ENCODE measurements around the gene FGF1. TPM values are rescaled to one million over a fixed set of nuclear protein-coding genes. Genes with fewer than 3 reads are reported as not detected.

Gene FGF1
- polyA plus RNA-seq, 3 donors = 24.2 to 28.8 (median 28.3) TPM

DNA sequence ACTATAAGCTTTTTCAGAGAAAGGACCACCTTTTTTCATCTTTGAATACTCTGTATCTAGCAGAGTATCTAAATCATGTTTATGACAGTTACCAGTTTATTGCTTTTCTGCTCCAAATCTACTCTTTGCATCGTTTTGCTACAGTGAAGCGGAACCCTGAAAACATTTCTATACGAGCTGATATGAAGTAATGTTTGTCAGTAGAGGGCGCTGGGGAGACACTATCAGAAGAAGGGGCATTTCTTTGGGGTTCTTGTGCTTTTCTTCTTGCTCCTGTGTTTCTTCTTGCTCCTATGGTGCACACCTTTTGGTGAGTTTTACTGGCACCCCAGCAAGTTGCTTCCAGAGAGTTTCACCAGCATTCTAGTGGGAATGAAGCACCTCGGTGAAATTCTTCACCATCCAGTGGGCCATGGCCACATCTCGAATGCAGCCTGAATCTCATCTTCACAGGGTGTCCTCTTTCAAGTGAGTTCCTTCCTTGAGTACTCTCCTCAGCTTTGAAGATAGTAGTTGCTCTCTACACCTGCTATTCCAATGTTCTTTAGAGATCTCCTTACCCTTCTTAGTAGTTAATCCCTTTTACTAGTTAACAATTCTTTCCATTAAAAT lies 98.4 kb downstream of the FGF1 start:
- DNase-seq (ENCODE audit: low read depth in 3 of 3, low spot score in 2 of 3) = no peak

DNA sequence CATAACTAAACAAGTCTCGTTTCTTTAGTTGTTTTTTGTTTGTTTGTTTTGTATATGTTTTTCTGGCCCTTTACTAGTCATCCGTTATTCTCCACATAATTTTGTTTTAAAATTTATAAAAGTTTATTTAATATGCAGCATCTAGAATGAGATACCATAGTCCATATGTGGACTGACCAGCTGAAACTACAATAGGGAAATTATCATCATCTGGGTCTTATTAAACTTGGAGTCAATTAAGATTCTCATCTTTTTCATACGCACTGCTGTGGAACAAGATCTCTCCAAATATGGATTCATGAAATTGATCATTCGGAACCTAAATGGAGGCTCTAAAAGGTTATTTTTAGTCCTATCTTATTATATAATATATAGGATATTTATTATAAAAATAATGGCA lies 99.3 kb downstream of the FGF1 start:
- no peak for DNase-seq (ENCODE audit: low read depth in 3 of 3, low spot score in 2 of 3)

DNA sequence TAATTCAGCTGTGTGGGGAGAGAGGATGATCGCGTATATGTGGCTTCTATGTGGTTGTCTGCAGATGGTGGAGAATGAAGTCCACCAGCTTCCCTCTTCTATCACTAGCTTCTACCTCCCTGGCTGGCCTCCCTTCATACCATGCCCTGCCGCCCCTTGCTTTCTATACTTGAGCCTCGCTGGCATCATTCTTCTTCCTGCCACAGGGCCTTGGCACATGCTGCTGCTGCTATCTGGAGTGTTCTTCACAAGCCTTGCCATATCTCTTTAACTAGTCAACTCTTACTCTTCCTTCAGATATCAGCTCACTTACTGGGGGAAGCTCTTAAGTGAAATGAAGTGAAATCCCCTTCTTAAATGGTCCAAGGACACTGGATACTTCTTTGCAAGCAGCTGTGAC lies 100.4 kb downstream of the FGF1 start:
- DNase-seq (ENCODE audit: low read depth in 3 of 3, low spot score in 2 of 3) = no peak

DNA sequence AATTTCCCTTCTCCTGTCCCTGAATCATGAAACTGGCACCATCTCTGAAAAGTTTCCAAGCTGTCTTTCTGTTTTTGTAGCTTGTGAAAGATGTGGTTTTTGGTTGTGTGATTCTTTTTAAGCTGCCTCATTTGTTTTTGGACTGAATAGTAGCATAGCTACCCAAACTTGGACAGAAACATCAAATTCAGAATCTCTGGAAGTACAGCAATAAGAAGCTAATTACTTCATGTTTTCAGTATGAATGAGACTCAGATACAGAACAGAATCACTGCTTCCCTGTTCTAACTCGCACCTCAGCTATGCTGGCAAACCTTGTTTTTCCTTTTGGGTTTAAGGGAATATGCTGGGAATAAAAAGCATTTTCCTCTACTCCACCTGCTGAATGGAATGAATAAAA lies 101.0 kb downstream of the FGF1 start:
- no peak for DNase-seq (ENCODE audit: low read depth in 3 of 3, low spot score in 2 of 3)

DNA sequence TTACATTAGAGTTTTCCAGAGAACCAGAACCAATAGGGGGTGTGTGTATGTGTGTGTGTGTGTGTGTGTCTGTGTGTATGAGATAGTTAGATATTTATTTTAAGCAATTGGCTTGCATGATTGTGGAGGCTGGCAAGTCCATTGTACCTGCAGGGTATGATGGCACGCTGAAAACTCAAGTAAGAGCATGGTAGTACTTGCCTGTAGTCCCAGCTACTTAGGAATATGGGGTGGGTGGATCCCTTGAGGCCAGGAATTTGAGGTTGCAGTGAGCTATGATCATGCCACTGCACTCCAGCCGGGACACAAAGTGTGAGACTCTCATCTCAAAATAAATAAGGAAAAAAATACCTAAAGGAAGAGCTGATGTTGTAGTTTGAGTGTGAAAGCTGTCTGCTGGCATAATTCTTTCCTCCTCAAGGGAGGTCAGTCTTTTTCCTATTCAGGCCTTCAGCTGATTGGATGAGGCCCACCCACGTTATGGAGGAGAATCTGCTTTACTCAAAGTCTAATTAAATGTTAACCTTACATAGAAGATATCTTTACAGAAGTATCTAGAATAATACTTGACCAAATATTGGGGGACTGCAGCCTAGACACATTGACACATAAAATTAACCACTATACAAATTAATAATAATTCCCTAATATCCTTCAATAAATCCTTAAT lies 107.6 kb downstream of the FGF1 start:
- DNase-seq (ENCODE audit: low read depth in 3 of 3, low spot score in 2 of 3) = no peak

- DNase-seq (ENCODE audit: low read depth in 3 of 3, low spot score in 2 of 3) = no peak
Measured at GRCh38 chr5:142576804-142577203, 109.1 kb downstream of the FGF1 start.

GRCh38 chr5:142576303-142576702 lies 109.6 kb downstream of the FGF1 start:
- DNase-seq (ENCODE audit: low read depth in 3 of 3, low spot score in 2 of 3) = no peak

GRCh38 chr5:142572006-142572405 lies 113.9 kb downstream of the FGF1 start:
- no peak for DNase-seq (ENCODE audit: low read depth in 3 of 3, low spot score in 2 of 3)

DNA sequence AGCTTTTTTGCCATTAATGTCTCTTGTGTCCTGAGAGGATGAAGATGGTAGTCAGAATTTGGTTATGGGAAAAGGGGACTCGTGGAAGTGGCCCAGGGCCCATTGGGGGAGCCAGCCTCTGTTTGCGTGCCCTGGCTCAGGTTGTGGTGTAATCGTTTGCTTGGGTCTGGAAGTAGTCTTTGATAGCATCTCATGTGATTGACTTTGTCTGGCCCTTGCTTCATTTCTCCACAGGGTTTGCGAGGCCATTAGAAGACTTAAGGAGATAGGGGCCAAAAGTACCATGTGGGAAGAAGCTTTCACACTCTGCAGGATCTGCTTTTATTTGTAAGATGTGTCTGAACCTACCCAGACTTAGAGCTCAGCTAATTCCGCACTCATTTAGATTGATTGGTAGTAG lies 114.5 kb downstream of the FGF1 start:
- DNase-seq (ENCODE audit: low read depth in 3 of 3, low spot score in 2 of 3) = no peak

DNA sequence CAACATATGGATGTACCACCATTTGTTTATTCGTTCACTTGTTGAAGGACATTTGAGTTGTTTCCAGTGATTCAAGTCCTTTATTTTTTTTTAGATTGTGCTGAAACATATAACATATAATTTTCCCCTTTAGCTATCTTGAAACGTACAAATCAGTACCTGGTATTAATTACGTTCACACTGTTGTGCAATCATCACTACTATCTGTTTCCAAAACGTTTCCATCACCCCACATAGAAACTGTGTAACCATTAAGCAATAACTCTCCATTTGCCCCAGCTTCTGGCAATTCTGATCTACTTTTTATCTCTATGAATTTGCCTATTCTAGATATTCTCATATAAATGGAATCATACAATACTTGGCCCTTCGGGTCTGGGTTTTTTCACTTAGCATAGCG lies 116.0 kb downstream of the FGF1 start:
- DNase-seq (ENCODE audit: low read depth in 3 of 3, low spot score in 2 of 3) = no peak

DNA sequence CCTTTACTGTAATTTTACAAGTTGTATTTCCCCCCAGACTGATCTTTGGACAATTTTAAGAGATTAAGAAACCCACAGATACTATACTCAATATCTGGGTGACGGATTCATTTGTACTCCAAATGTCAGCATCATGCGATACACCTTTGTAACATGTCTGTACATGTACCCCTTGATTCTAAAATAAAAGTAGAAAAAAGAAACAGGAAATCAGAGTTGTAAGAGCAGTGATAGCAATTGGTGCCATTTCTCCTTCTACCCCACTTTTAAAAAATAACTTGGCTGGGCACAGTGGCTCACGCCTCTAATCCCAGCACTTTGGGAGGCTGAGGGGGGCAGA lies 116.9 kb downstream of the FGF1 start:
- no peak for DNase-seq (ENCODE audit: low read depth in 3 of 3, low spot score in 2 of 3)

DNA sequence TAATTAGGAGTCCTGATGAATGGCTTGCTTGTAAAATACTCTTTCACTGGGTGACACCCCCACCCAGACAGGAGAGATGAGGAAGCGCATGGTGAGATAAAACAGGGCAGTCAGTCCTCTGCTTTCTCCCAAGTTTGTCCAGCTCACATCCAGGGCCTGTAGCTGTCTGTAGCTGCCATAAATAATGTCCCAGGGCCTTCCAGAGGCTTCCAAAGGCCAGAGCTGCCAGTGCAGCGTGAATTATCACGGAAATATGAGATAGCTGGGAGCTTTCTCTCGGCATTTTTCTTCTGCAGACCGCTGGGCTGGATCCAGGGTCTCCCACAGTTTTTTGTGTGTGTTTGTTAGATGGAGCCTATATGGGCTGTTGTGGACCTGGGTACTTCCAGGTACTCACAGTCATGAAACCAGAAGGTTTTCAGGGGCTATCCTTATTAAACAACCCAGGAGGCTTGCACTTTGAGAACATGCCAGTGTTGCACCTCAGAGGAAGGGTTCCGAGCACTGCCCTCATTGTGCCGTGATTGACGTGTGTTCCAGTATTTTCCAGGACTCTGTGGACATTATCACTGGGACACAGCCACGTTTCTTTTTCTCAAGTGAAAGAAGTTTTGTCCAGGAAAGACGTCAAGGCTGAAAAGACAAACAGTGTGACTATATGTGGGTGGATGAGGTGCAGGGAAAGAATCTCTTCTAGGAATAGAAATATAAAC lies 117.5 kb downstream of the FGF1 start:
- DNase-seq (ENCODE audit: low read depth in 3 of 3, low spot score in 2 of 3) = no peak

GRCh38 chr5:142561486-142562097 lies 124.3 kb downstream of the FGF1 start:
- DNase-seq (ENCODE audit: low read depth in 3 of 3, low spot score in 2 of 3) = no peak

- DNase-seq (ENCODE audit: low read depth in 3 of 3, low spot score in 2 of 3) = no peak
Measured at GRCh38 chr5:142561029-142561428, 124.9 kb downstream of the FGF1 start.

DNA sequence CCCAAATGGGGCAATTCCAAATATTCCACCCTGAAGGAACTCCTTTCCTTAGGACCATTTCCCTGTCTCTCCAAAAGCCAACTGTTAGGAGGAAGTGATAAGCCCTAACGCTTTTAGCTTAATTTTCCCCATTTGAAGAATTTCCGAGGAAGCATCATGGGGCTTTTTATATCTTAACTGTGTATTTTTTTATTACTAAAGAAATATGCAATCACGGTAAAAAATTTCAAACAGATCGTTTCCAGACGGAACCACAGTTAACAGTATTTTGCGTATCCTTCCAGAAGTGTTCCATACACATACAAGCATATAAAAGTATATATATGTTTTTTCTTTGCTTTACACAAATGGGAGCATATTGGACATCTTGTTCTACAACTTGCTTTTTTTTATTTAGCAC lies 133.8 kb downstream of the FGF1 start:
- no peak for DNase-seq (ENCODE audit: low read depth in 3 of 3, low spot score in 2 of 3)

GRCh38 chr5:142551338-142552067 lies 134.4 kb downstream of the FGF1 start:
- no peak for DNase-seq (ENCODE audit: low read depth in 3 of 3, low spot score in 2 of 3)

- no peak for DNase-seq (ENCODE audit: low read depth in 3 of 3, low spot score in 2 of 3)
Measured at GRCh38 chr5:142550471-142550870, 135.4 kb downstream of the FGF1 start.

- no peak for DNase-seq (ENCODE audit: low read depth in 3 of 3, low spot score in 2 of 3)
Measured at GRCh38 chr5:142549834-142550233, 136.1 kb downstream of the FGF1 start.

- DNase-seq (ENCODE audit: low read depth in 3 of 3, low spot score in 2 of 3) = peak in 1 of 3 donors; percentile 77
Measured at GRCh38 chr5:142548739-142549275, 137.1 kb downstream of the FGF1 start.

- DNase-seq (ENCODE audit: low read depth in 3 of 3, low spot score in 2 of 3) = no peak
Measured at GRCh38 chr5:142547445-142548380, 138.2 kb downstream of the FGF1 start.

All from right renal cortex interstitium (tissue), 3 donors.